Gastrocnemius medialis (tissue), 4 donors: ENCODE measurements around the gene BASP1.

Experiments used
- CTCF ChIP-seq, 5 experiments: fragments of 450-650 bp in 3 of 5; fragments of 200-600 bp in 2 of 5; sonication (generic) in 2 of 5; IDR thresholded peaks in 4 of 5; conservative IDR thresholded peaks in 1 of 5; 1 replicate in 4 of 5; 2 replicates in 1 of 5; pipeline ENCODE4 v1.5.1; 2016 to 2019; ENCODE audit warnings: antibody characterized with exemption in 5 of 5, mild to moderate bottlenecking in 3 of 5, moderate library complexity in 3 of 5
- POLR2A ChIP-seq, 2 donors: fragments of 450-650 bp; IDR thresholded peaks; one replicate each; pipeline ENCODE4 v1.6.1; 2017; ENCODE audit warnings: antibody characterized with exemption in 2 of 2, mild to moderate bottlenecking in 2 of 2, moderate library complexity in 2 of 2

GRCh38 chr5:17234374-17234773, 16.9 kb downstream of the BASP1 start:
- no peak for TF ChIP-seq CTCF (IDR thresholded peaks at IDR 0.05 in 4 of 5, conservative IDR thresholded peaks at IDR 0.05 in 1 of 5)
- no peak for TF ChIP-seq POLR2A (IDR thresholded peaks at IDR 0.05)
